ENCODE data around the gene VWCE. TPM values are rescaled to one million over a fixed set of nuclear protein-coding genes. Genes with fewer than 3 reads are reported as not detected.
"Not testable (repeated sequence)": the region's sequence is repeated elsewhere in the genome, so short reads cannot be mapped to it uniquely, and the experiment has no call there.

Gene VWCE
- total and polyA plus RNA-seq, 2 donors, result 2.4 to 11.5 TPM

GRCh38 chr11:61237130-61237529 is 58.0 kb downstream of the VWCE start:
- not testable (repeated sequence) for H3K27me3 ChIP-seq (ENCODE audit: control insufficient read depth in 2 of 2, insufficient read depth in 1 of 2, low read length in 1 of 2); H3K36me3 ChIP-seq (ENCODE audit: control insufficient read depth in 2 of 2, insufficient read depth in 2 of 2, low read length in 1 of 2); H3K27ac ChIP-seq (ENCODE audit: low read depth in 1 of 2, low read length in 1 of 2); H3K9me3 ChIP-seq (ENCODE audit: control insufficient read depth in 2 of 2, insufficient read depth in 1 of 2, low read length in 1 of 2); H3K4me1 ChIP-seq (ENCODE audit: control insufficient read depth in 2 of 2, insufficient read depth in 2 of 2, low read length in 2 of 2); H3K4me3 ChIP-seq (ENCODE audit: low read length in 2 of 2); DNase-seq (ENCODE audit: low read depth in 6 of 9, low spot score in 9 of 9)
- no CpG with 5 or more reads among the region's 4 CpGs for WGBS

- not testable (repeated sequence) for DNase-seq (ENCODE audit: low read depth in 6 of 9, low spot score in 9 of 9); H3K27ac ChIP-seq (ENCODE audit: low read depth in 1 of 2, low read length in 1 of 2); H3K27me3 ChIP-seq (ENCODE audit: control insufficient read depth in 2 of 2, insufficient read depth in 1 of 2, low read length in 1 of 2); H3K4me3 ChIP-seq (ENCODE audit: low read length in 2 of 2); H3K36me3 ChIP-seq (ENCODE audit: control insufficient read depth in 2 of 2, insufficient read depth in 2 of 2, low read length in 1 of 2); H3K4me1 ChIP-seq (ENCODE audit: control insufficient read depth in 2 of 2, insufficient read depth in 2 of 2, low read length in 2 of 2); H3K9me3 ChIP-seq (ENCODE audit: control insufficient read depth in 2 of 2, insufficient read depth in 1 of 2, low read length in 1 of 2)
- WGBS, result no CpG with 5 or more reads among the region's 3 CpGs
Measured at GRCh38 chr11:61232548-61233145, 62.5 kb downstream of the VWCE start.

- not testable (repeated sequence) for H3K9me3 ChIP-seq (ENCODE audit: control insufficient read depth in 2 of 2, insufficient read depth in 1 of 2, low read length in 1 of 2); DNase-seq (ENCODE audit: low read depth in 6 of 9, low spot score in 9 of 9); H3K27ac ChIP-seq (ENCODE audit: low read depth in 1 of 2, low read length in 1 of 2); H3K36me3 ChIP-seq (ENCODE audit: control insufficient read depth in 2 of 2, insufficient read depth in 2 of 2, low read length in 1 of 2); H3K27me3 ChIP-seq (ENCODE audit: control insufficient read depth in 2 of 2, insufficient read depth in 1 of 2, low read length in 1 of 2); H3K4me1 ChIP-seq (ENCODE audit: control insufficient read depth in 2 of 2, insufficient read depth in 2 of 2, low read length in 2 of 2); H3K4me3 ChIP-seq (ENCODE audit: low read length in 2 of 2)
- 100% methylated on average over 1 of the region's 5 CpGs for WGBS
Measured at GRCh38 chr11:61231585-61231984, 63.5 kb downstream of the VWCE start.

GRCh38 chr11:61231033-61231432 is 64.1 kb downstream of the VWCE start:
- not testable (repeated sequence) for H3K9me3 ChIP-seq (ENCODE audit: control insufficient read depth in 2 of 2, insufficient read depth in 1 of 2, low read length in 1 of 2); H3K36me3 ChIP-seq (ENCODE audit: control insufficient read depth in 2 of 2, insufficient read depth in 2 of 2, low read length in 1 of 2); H3K4me3 ChIP-seq (ENCODE audit: low read length in 2 of 2); H3K27ac ChIP-seq (ENCODE audit: low read depth in 1 of 2, low read length in 1 of 2); H3K27me3 ChIP-seq (ENCODE audit: control insufficient read depth in 2 of 2, insufficient read depth in 1 of 2, low read length in 1 of 2); H3K4me1 ChIP-seq (ENCODE audit: control insufficient read depth in 2 of 2, insufficient read depth in 2 of 2, low read length in 2 of 2); DNase-seq (ENCODE audit: low read depth in 6 of 9, low spot score in 9 of 9)
- WGBS, result no CpG with 5 or more reads among the region's 15 CpGs

- not testable (repeated sequence) for H3K9me3 ChIP-seq (ENCODE audit: control insufficient read depth in 2 of 2, insufficient read depth in 1 of 2, low read length in 1 of 2); H3K27ac ChIP-seq (ENCODE audit: low read depth in 1 of 2, low read length in 1 of 2); DNase-seq (ENCODE audit: low read depth in 6 of 9, low spot score in 9 of 9); H3K4me3 ChIP-seq (ENCODE audit: low read length in 2 of 2); H3K4me1 ChIP-seq (ENCODE audit: control insufficient read depth in 2 of 2, insufficient read depth in 2 of 2, low read length in 2 of 2); H3K36me3 ChIP-seq (ENCODE audit: control insufficient read depth in 2 of 2, insufficient read depth in 2 of 2, low read length in 1 of 2); H3K27me3 ChIP-seq (ENCODE audit: control insufficient read depth in 2 of 2, insufficient read depth in 1 of 2, low read length in 1 of 2)
- WGBS, result no CpG with 5 or more reads among the region's 6 CpGs
Measured at GRCh38 chr11:61229458-61229857, 65.7 kb downstream of the VWCE start.

GRCh38 chr11:61226457-61227137 is 68.5 kb downstream of the VWCE start:
- not testable (repeated sequence) for H3K36me3 ChIP-seq (ENCODE audit: control insufficient read depth in 2 of 2, insufficient read depth in 2 of 2, low read length in 1 of 2); H3K27me3 ChIP-seq (ENCODE audit: control insufficient read depth in 2 of 2, insufficient read depth in 1 of 2, low read length in 1 of 2); H3K9me3 ChIP-seq (ENCODE audit: control insufficient read depth in 2 of 2, insufficient read depth in 1 of 2, low read length in 1 of 2); DNase-seq (ENCODE audit: low read depth in 6 of 9, low spot score in 9 of 9); H3K27ac ChIP-seq (ENCODE audit: low read depth in 1 of 2, low read length in 1 of 2); H3K4me1 ChIP-seq (ENCODE audit: control insufficient read depth in 2 of 2, insufficient read depth in 2 of 2, low read length in 2 of 2); H3K4me3 ChIP-seq (ENCODE audit: low read length in 2 of 2)
- WGBS, result no CpG with 5 or more reads among the region's 10 CpGs

GRCh38 chr11:61222692-61223091 is 72.4 kb downstream of the VWCE start:
- not testable (repeated sequence) for H3K27ac ChIP-seq (ENCODE audit: low read depth in 1 of 2, low read length in 1 of 2); H3K4me3 ChIP-seq (ENCODE audit: low read length in 2 of 2); H3K9me3 ChIP-seq (ENCODE audit: control insufficient read depth in 2 of 2, insufficient read depth in 1 of 2, low read length in 1 of 2); DNase-seq (ENCODE audit: low read depth in 6 of 9, low spot score in 9 of 9); H3K4me1 ChIP-seq (ENCODE audit: control insufficient read depth in 2 of 2, insufficient read depth in 2 of 2, low read length in 2 of 2); H3K27me3 ChIP-seq (ENCODE audit: control insufficient read depth in 2 of 2, insufficient read depth in 1 of 2, low read length in 1 of 2); H3K36me3 ChIP-seq (ENCODE audit: control insufficient read depth in 2 of 2, insufficient read depth in 2 of 2, low read length in 1 of 2)
- no CpG with 5 or more reads among the region's 5 CpGs for WGBS

GRCh38 chr11:61222047-61222446 is 73.1 kb downstream of the VWCE start, which contains the start of gene PGA4:
TSS of gene PGA4 (plus strand) at chr11:61222347. CDS start at chr11:61222401, 54 bp downstream.
- not testable (repeated sequence) for H3K4me1 ChIP-seq (ENCODE audit: control insufficient read depth in 2 of 2, insufficient read depth in 2 of 2, low read length in 2 of 2); H3K36me3 ChIP-seq (ENCODE audit: control insufficient read depth in 2 of 2, insufficient read depth in 2 of 2, low read length in 1 of 2); H3K27ac ChIP-seq (ENCODE audit: low read depth in 1 of 2, low read length in 1 of 2); H3K4me3 ChIP-seq (ENCODE audit: low read length in 2 of 2); H3K9me3 ChIP-seq (ENCODE audit: control insufficient read depth in 2 of 2, insufficient read depth in 1 of 2, low read length in 1 of 2); H3K27me3 ChIP-seq (ENCODE audit: control insufficient read depth in 2 of 2, insufficient read depth in 1 of 2, low read length in 1 of 2); DNase-seq (ENCODE audit: low read depth in 6 of 9, low spot score in 9 of 9)
- WGBS, result no CpG with 5 or more reads among the region's 8 CpGs

GRCh38 chr11:61219016-61219415 is 76.1 kb downstream of the VWCE start:
- 94% methylated on average over 5 of the region's 5 CpGs for WGBS
- H3K27me3 ChIP-seq (ENCODE audit: control insufficient read depth in 2 of 2, insufficient read depth in 1 of 2, low read length in 1 of 2); H3K4me1 ChIP-seq (ENCODE audit: control insufficient read depth in 2 of 2, insufficient read depth in 2 of 2, low read length in 2 of 2); DNase-seq (ENCODE audit: low read depth in 6 of 9, low spot score in 9 of 9); H3K27ac ChIP-seq (ENCODE audit: low read depth in 1 of 2, low read length in 1 of 2); H3K9me3 ChIP-seq (ENCODE audit: control insufficient read depth in 2 of 2, insufficient read depth in 1 of 2, low read length in 1 of 2); H3K36me3 ChIP-seq (ENCODE audit: control insufficient read depth in 2 of 2, insufficient read depth in 2 of 2, low read length in 1 of 2); H3K4me3 ChIP-seq (ENCODE audit: low read length in 2 of 2): not testable (repeated sequence)

Measured in thymus (tissue), 11 donors.